Kidney epithelial cell (primary cell): ENCODE results near the gene ITGAE. TPM values are rescaled to one million over a fixed set of nuclear protein-coding genes. Genes with fewer than 3 reads are reported as not detected.
"Not testable (repeated sequence)": the region's sequence is repeated elsewhere in the genome, so short reads cannot be mapped to it uniquely, and the experiment has no call there.

Experiments
- DNase-seq: peaks from one replicate; pipeline ENCODE4 v3.0.0-alpha.2; 2010; ENCODE audit warnings: low read depth
- H3K27me3 ChIP-seq: 2 replicates; pipeline ENCODE4 v1.6.0; 2011; ENCODE audit warnings: low read length; ENCODE audit not compliant: control insufficient read depth, insufficient read depth
- H3K36me3 ChIP-seq: 2 replicates; pipeline ENCODE4 v1.5.1; 2011; ENCODE audit warnings: low read length; ENCODE audit not compliant: control insufficient read depth, insufficient read depth
- H3K4me3 ChIP-seq: 2 replicates; pipeline ENCODE4 v1.5.1; 2011; ENCODE audit warnings: low read depth, mild to moderate bottlenecking, control low read depth, low read length
- total RNA-seq: library from RNA; depleted of rRNA; stranded (reverse); fragments of >200 nt; gene quantifications from 2 replicates; pipeline ENCODE4 v1.2.3, GENCODE V29; 2015
- TF ChIP-seq, protein P1 (sequence below): IDR thresholded peaks from 2 replicates; pipeline ENCODE4 v1.5.1; 2011; ENCODE audit warnings: mild to moderate bottlenecking, moderate library complexity, low read length, control low read depth, inconsistent platforms; ENCODE audit not compliant: insufficient read depth, poor library complexity, severe bottlenecking

ITGAE gene
- total RNA-seq, 1 donor from 2014 or later = 29.7 TPM

DNA sequence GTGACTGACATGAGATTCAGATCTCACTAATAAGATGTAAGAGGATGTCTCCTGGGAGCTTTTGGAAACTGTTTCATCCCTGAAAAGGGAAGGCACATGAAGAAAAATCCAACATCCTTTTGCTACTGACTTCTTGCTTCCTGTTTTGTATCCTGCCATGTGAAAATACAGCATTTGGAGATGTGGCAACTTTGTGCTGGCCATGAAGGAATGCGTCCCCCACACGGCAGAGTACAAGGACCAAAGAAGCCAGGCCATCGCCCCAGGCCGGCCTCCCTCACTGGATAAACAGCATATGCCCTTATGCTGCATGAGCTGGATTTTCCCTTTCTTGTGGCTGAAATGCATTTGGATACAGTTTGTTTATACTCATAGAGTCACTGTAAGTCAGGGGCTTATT, 82.8 kb downstream of the ITGAE start:
- H3K36me3 ChIP-seq = no peaks in the 10 kb centered on the region
- no peak overlapping the region for H3K4me3 ChIP-seq
- DNase-seq = no peak
- TF ChIP-seq, protein P1, sequence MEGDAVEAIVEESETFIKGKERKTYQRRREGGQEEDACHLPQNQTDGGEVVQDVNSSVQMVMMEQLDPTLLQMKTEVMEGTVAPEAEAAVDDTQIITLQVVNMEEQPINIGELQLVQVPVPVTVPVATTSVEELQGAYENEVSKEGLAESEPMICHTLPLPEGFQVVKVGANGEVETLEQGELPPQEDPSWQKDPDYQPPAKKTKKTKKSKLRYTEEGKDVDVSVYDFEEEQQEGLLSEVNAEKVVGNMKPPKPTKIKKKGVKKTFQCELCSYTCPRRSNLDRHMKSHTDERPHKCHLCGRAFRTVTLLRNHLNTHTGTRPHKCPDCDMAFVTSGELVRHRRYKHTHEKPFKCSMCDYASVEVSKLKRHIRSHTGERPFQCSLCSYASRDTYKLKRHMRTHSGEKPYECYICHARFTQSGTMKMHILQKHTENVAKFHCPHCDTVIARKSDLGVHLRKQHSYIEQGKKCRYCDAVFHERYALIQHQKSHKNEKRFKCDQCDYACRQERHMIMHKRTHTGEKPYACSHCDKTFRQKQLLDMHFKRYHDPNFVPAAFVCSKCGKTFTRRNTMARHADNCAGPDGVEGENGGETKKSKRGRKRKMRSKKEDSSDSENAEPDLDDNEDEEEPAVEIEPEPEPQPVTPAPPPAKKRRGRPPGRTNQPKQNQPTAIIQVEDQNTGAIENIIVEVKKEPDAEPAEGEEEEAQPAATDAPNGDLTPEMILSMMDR = no peak
- H3K27me3 ChIP-seq = no peaks in the 10 kb centered on the region

DNA sequence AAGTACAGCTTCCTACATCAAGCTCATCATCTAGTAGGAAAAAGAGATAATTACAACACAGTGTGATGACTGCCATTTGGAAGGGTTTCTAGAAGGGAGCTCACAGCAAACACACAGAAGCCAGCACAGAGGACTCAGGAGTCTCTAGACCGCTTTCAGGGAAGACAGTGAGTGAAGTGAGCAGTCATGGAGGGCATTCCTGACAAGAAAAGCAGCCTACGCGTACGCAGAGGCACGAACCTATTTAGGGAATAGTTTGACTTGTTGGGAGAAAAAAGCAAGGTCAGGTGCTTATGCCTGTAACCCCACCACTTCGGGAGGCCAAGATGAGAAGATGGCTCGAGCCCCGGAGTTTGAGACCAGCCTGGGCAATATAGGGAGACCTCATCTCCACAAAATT, 85.7 kb downstream of the ITGAE start:
- H3K27me3 ChIP-seq = no peaks in the 10 kb centered on the region
- no peak for DNase-seq
- no peaks in the 10 kb centered on the region for H3K36me3 ChIP-seq
- H3K4me3 ChIP-seq = no peak overlapping the region
- TF ChIP-seq, protein P1 = no peak

DNA sequence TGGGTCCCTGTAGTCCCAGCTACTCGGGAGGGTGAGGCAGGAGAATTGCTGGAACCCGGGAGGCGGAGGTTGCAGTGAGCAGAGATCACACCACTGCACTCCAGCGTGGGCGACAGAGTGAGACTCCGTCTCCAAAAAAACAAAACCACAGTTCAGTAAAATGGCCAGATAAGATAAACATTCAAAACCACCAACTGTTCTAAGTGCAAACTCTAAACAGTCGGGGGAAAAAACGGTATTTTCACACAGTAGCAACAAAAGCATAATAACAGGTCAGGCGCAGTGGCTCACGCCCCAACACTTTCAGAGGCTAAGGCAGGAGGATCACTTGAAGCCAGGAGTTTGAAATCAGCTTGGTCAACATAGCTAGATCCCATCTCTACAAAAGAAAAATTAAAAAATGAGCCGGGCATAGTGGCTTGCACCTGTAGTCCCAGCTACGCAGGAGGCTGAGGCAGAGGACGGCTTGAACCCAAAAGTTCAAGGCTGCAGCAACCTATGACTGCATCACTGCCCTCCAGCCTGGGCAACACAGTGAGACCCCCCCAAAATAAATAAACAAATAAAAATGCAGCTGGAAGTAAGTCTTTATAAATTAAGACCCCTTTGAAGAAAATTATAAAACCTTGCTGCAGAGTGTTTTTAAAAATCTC, 88.1 kb downstream of the ITGAE start:
- no peaks in the 10 kb centered on the region for H3K36me3 ChIP-seq
- H3K27me3 ChIP-seq = no peaks in the 10 kb centered on the region
- no peak for DNase-seq
- TF ChIP-seq, protein P1 = no peak
- H3K4me3 ChIP-seq = no peak overlapping the region

DNA sequence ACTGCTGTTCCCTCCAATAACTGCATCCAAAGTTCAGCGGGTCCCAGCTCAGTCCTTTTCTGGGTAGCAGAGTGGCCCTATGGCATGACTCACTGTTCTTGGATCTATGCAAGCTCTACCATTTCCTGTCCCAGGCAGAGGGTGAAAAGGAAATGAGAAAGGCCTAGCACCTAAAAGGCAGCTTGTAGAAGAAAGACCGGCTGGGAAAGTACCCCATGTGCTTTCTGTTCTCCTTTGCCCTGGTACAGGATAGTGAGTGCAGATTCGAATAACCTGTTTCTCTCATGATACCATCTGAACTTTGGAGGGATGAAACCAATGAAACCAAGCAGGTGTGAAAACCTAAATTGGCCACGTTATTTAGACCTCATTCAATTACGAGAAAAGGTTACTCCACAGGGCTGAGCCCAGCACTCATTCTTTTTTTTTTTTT, 90.0 kb downstream of the ITGAE start:
- no peaks in the 10 kb centered on the region for H3K36me3 ChIP-seq
- H3K27me3 ChIP-seq = no peaks in the 10 kb centered on the region
- no peak overlapping the region for H3K4me3 ChIP-seq
- TF ChIP-seq, protein P1 = no peak
- DNase-seq = no peak

DNA sequence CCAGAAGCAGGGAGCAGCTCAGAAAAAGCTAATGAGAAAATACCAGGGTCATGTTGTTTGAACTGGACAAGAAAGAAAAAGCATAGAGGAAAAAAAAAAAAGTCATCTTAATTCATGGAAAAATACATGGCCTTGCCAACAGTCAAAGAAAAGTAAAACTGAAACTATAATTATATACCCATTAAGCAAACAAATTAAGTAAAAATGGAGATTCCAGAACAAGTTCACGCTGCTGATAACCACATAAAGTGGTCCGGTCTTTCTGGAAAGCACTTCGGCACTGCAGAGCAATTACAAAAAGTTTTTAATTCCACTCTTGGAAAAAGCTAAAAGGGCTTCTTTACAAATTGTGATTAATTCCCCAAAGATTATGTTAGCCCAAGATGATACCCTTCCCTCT, 92.6 kb downstream of the ITGAE start:
- TF ChIP-seq, protein P1 = no peak
- no peak for DNase-seq
- no peaks in the 10 kb centered on the region for H3K27me3 ChIP-seq

DNA sequence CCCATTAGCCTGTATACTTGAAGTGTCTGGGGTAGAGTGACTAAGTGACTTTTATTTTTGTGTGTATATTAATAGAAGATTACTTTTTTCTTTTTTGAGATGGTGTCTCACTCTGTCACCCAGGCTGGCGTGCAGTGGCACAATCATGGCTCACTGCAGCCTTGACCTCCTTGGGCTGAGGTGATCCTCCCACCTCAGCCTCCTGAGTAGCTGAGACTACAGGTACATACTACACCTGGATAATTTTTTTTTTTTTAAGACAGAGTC, 95.3 kb downstream of the ITGAE start:
- not testable (repeated sequence) for H3K36me3 ChIP-seq, H3K27me3 ChIP-seq, H3K4me3 ChIP-seq, DNase-seq

More for the DNA sequence above, 92.6 kb downstream of the ITGAE start:
- Histone ChIP-seq H3K4me3 (no peak overlapping the region), H3K36me3 (no peaks in the 10 kb centered on the region)
